Liver (tissue), 9 donors: Measurements from ENCODE around the gene PARD6B. TPM values are rescaled to one million over a fixed set of nuclear protein-coding genes. Genes with fewer than 3 reads are reported as not detected.

ENCODE experiments used
- DNase-seq: peaks from one replicate; pipeline ENCODE4 v3.0.0-alpha.2; 2017; ENCODE audit warnings: low spot score
- H3K27ac ChIP-seq, 2 donors: one replicate each; pipeline ENCODE4 v1.7.0; 2013; ENCODE audit warnings: inconsistent platforms in 2 of 2, low read length in 2 of 2, control low read depth in 1 of 2, low read depth in 1 of 2, mild to moderate bottlenecking in 1 of 2
- H3K27me3 ChIP-seq, 4 donors: one replicate each; pipeline versions ENCODE4 v1.6.1 to v1.7.0; 2013; ENCODE audit warnings: low read length in 3 of 4, inconsistent platforms in 1 of 4, mild to moderate bottlenecking in 1 of 4, moderate library complexity in 1 of 4; ENCODE audit not compliant: control insufficient read depth in 4 of 4, insufficient read depth in 4 of 4
- H3K36me3 ChIP-seq, 4 donors: one replicate each; pipeline versions ENCODE4 v1.6.1 to v1.7.0; 2013; ENCODE audit warnings: low read length in 3 of 4, mild to moderate bottlenecking in 3 of 4, low read depth in 1 of 4, moderate library complexity in 1 of 4; ENCODE audit not compliant: control insufficient read depth in 4 of 4, insufficient read depth in 3 of 4
- H3K4me1 ChIP-seq, 4 donors: one replicate each; pipeline versions ENCODE4 v1.6.1 to v1.7.0; 2013; ENCODE audit warnings: low read length in 3 of 4, mild to moderate bottlenecking in 3 of 4, moderate library complexity in 1 of 4; ENCODE audit not compliant: control insufficient read depth in 4 of 4, insufficient read depth in 4 of 4
- H3K4me3 ChIP-seq, 3 donors: one replicate each; pipeline versions ENCODE4 v1.6.1 to v1.7.0; 2013; ENCODE audit warnings: low read length in 3 of 3, control low read depth in 1 of 3, low read depth in 1 of 3, mild to moderate bottlenecking in 1 of 3
- H3K9ac ChIP-seq, 2 donors: one replicate each; pipeline ENCODE4 v1.7.0; 2013; ENCODE audit warnings: low read length in 2 of 2, mild to moderate bottlenecking in 2 of 2, moderate library complexity in 2 of 2, control low read depth in 1 of 2, low read depth in 1 of 2
- H3K9me3 ChIP-seq, 4 donors: one replicate each; pipeline versions ENCODE4 v1.6.1 to v1.7.0; 2013; ENCODE audit warnings: low read length in 3 of 4; ENCODE audit not compliant: control insufficient read depth in 4 of 4
- FOXA1 ChIP-seq: IDR thresholded peaks from 2 replicates; pipeline ENCODE4 v1.6.1; 2016; ENCODE audit warnings: antibody characterized with exemption
- HNF4A ChIP-seq, 2 donors: conservative IDR thresholded peaks; 2 replicates each; pipeline ENCODE4 v1.6.1; 2016; ENCODE audit warnings: antibody characterized with exemption in 2 of 2, mild to moderate bottlenecking in 2 of 2
- HNF4G ChIP-seq: IDR thresholded peaks from 2 replicates; pipeline ENCODE4 v1.6.1; 2016; ENCODE audit warnings: antibody characterized with exemption
- JUND ChIP-seq, 2 donors: IDR thresholded peaks; 2 replicates each; pipeline ENCODE4 v1.6.1; 2016; ENCODE audit warnings: antibody characterized with exemption in 2 of 2
- NR2F2 ChIP-seq: IDR thresholded peaks from 2 replicates; pipeline ENCODE4 v1.6.1; 2016; ENCODE audit warnings: antibody characterized with exemption
- RAD21 ChIP-seq, 2 donors: IDR thresholded peaks; 2 replicates each; pipeline ENCODE4 v1.6.1; 2016; ENCODE audit warnings: antibody characterized with exemption in 2 of 2, mild to moderate bottlenecking in 2 of 2
- SP1 ChIP-seq: IDR thresholded peaks from 2 replicates; pipeline ENCODE4 v1.6.1; 2018; ENCODE audit warnings: antibody characterized with exemption, mild to moderate bottlenecking
- TAF1 ChIP-seq: conservative IDR thresholded peaks from 2 replicates; pipeline ENCODE4 v1.6.1; 2016; ENCODE audit warnings: antibody characterized with exemption, mild to moderate bottlenecking
- WGBS: extraction: QIAGEN DNeasy Blood & Tissue Kit; methylation state at CpG from one replicate; pipeline ENCODE4 v1.1.7; 2013; 5-methylcytosine and 5-hydroxymethylcytosine counted together
- polyA plus RNA-seq, 2 donors: library from polyadenylated mRNA; stranded (reverse) in 1 of 2; unstranded in 1 of 2; fragments of 200-250 nt in 1 of 2; fragments of >200 nt in 1 of 2; fragmentation: Nextera tagmentation in 1 of 2; extraction: Ambion mirVana in 1 of 2; gene quantifications; one replicate each; pipeline versions ENCODE4 v1.2.1 to v1.2.3, GENCODE V29; 2013 to 2015
- total RNA-seq, 2 donors: library from RNA; depleted of rRNA; stranded (reverse); fragments of >200 nt; gene quantifications; one replicate each; pipeline ENCODE4 v1.2.3, GENCODE V29; 2014
- TF ChIP-seq, protein P1 (sequence below): fragments of 150-350 bp; IDR thresholded peaks from 2 replicates; pipeline ENCODE4 v1.5.1; 2017; ENCODE audit warnings: improper control_type of control experiment, low read depth, low read length; ENCODE audit not compliant: missing input control
- TF ChIP-seq, protein P2 (sequence below): IDR thresholded peaks from 2 replicates; pipeline ENCODE4 v1.6.1; 2016; ENCODE audit warnings: antibody characterized with exemption, mild to moderate bottlenecking
- TF ChIP-seq, protein P3 (sequence below): IDR thresholded peaks from 2 replicates; pipeline ENCODE4 v1.6.1; 2016; ENCODE audit warnings: antibody characterized with exemption
- donor health status: healthy.
- donor health status: healthy.
- donor health status: healthy.
- donor health status: healthy.
- donor health status: healthy.

PARD6B gene
- total and polyA plus RNA-seq, 4 donors = 1.2 to 8.8 (median 5.9) TPM

DNA sequence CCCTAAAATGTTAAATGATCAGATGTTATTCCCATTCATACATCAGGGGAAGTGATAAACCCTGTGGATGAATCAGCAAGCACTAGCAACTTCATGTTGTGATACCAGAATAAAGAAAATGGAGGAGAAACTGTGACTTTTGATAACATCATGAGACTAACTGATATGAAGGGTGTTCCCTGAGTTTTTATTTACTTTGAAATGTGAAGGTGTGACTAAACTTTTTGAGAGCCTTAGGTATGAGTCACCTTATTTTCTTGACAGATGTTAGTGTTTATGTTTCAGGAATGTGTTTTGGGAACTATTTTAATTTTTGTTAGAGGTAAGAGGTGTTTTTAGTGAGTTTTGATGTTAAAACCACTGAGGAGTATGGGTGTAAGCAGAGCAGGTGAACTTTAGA lies 4.4 kb downstream of the PARD6B start:
- Histone ChIP-seq H3K4me3 (no peak overlapping the region), H3K9ac (no peak overlapping the region), H3K36me3 (no peaks in the 10 kb centered on the region), H3K4me1 (peaks cover 4 to 34% (median 11%) of the 10 kb centered on the region in 4 donors), H3K27me3 (no peaks in the 10 kb centered on the region), H3K27ac (no peak overlapping the region), H3K9me3 (no peaks in the 10 kb centered on the region)
- DNase-seq = no peak
- TF ChIP-seq, protein P1, sequence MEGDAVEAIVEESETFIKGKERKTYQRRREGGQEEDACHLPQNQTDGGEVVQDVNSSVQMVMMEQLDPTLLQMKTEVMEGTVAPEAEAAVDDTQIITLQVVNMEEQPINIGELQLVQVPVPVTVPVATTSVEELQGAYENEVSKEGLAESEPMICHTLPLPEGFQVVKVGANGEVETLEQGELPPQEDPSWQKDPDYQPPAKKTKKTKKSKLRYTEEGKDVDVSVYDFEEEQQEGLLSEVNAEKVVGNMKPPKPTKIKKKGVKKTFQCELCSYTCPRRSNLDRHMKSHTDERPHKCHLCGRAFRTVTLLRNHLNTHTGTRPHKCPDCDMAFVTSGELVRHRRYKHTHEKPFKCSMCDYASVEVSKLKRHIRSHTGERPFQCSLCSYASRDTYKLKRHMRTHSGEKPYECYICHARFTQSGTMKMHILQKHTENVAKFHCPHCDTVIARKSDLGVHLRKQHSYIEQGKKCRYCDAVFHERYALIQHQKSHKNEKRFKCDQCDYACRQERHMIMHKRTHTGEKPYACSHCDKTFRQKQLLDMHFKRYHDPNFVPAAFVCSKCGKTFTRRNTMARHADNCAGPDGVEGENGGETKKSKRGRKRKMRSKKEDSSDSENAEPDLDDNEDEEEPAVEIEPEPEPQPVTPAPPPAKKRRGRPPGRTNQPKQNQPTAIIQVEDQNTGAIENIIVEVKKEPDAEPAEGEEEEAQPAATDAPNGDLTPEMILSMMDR = no peak
- TF ChIP-seq, protein P2, sequence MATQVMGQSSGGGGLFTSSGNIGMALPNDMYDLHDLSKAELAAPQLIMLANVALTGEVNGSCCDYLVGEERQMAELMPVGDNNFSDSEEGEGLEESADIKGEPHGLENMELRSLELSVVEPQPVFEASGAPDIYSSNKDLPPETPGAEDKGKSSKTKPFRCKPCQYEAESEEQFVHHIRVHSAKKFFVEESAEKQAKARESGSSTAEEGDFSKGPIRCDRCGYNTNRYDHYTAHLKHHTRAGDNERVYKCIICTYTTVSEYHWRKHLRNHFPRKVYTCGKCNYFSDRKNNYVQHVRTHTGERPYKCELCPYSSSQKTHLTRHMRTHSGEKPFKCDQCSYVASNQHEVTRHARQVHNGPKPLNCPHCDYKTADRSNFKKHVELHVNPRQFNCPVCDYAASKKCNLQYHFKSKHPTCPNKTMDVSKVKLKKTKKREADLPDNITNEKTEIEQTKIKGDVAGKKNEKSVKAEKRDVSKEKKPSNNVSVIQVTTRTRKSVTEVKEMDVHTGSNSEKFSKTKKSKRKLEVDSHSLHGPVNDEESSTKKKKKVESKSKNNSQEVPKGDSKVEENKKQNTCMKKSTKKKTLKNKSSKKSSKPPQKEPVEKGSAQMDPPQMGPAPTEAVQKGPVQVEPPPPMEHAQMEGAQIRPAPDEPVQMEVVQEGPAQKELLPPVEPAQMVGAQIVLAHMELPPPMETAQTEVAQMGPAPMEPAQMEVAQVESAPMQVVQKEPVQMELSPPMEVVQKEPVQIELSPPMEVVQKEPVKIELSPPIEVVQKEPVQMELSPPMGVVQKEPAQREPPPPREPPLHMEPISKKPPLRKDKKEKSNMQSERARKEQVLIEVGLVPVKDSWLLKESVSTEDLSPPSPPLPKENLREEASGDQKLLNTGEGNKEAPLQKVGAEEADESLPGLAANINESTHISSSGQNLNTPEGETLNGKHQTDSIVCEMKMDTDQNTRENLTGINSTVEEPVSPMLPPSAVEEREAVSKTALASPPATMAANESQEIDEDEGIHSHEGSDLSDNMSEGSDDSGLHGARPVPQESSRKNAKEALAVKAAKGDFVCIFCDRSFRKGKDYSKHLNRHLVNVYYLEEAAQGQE = no peak
- TF ChIP-seq, protein P3, sequence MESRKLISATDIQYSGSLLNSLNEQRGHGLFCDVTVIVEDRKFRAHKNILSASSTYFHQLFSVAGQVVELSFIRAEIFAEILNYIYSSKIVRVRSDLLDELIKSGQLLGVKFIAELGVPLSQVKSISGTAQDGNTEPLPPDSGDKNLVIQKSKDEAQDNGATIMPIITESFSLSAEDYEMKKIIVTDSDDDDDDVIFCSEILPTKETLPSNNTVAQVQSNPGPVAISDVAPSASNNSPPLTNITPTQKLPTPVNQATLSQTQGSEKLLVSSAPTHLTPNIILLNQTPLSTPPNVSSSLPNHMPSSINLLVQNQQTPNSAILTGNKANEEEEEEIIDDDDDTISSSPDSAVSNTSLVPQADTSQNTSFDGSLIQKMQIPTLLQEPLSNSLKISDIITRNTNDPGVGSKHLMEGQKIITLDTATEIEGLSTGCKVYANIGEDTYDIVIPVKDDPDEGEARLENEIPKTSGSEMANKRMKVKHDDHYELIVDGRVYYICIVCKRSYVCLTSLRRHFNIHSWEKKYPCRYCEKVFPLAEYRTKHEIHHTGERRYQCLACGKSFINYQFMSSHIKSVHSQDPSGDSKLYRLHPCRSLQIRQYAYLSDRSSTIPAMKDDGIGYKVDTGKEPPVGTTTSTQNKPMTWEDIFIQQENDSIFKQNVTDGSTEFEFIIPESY = no peak
- TF ChIP-seq HNF4G (no peak), SP1 (no peak), FOXA1 (no peak)

DNA sequence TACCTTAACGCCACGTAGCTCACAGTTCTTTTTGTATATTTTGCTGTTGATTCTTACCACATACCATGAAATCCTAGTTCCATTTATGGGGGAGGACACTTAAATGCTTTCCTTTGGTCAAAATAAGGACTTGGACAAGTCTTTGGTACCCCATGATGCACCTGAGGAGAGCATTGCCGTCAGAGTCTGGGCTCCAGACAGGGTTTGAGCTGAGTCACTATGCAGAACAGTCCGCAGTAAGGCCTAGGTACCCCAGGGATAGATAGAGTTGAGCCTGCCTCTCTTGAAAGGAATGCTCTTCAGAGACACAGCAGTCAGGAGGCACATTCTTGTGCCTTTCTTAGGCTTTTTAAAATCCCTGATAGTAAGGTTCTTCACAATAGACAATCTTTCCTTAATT lies 6.0 kb downstream of the PARD6B start:
- Histone ChIP-seq H3K27me3 (no peaks in the 10 kb centered on the region), H3K27ac (no peak overlapping the region), H3K9ac (no peak overlapping the region), H3K4me1 (peaks cover 4 to 31% (median 8%) of the 10 kb centered on the region in 4 donors), H3K9me3 (no peaks in the 10 kb centered on the region), H3K4me3 (no peak overlapping the region), H3K36me3 (no peaks in the 10 kb centered on the region)
- no peak for TF ChIP-seq JUND (IDR thresholded peaks at IDR 0.05)
- no peak for TF ChIP-seq TAF1
- TF ChIP-seq, protein P1 = no peak
- TF ChIP-seq SP1 = no peak
- TF ChIP-seq RAD21 (IDR thresholded peaks at IDR 0.05) = no peak
- TF ChIP-seq, protein P2 = no peak
- TF ChIP-seq FOXA1 = no peak
- TF ChIP-seq HNF4G = no peak
- TF ChIP-seq NR2F2 = no peak
- no peak for TF ChIP-seq HNF4A (conservative IDR thresholded peaks at IDR 0.05)
- no peak for DNase-seq
- WGBS = 90% methylated on average over 4 of the region's 4 CpGs
